HEK293T (cell line): ENCODE data around the gene NPR3.

Experiments used
- CTCF ChIA-PET: fragments of 350-600 bp; formaldehyde crosslinking; extraction: SDS; loops from one replicate; lab custom pipeline; 2021; ENCODE audit warnings: antibody characterized with exemption, inconsistent platforms; lab: Yijun Ruan, JAX
- POLR2A ChIA-PET: fragments of 350-600 bp; formaldehyde crosslinking; extraction: SDS; loops from one replicate; lab custom pipeline; 2020; ENCODE audit warnings: antibody characterized with exemption, inconsistent platforms; lab: Yijun Ruan, JAX
- DNase-seq: peaks from one replicate; pipeline ENCODE4 v3.0.0; 2012; ENCODE audit warnings: mixed read lengths; ENCODE audit errors: extremely low spot score
- ARNT ChIP-seq: fragments of 450-650 bp; IDR thresholded peaks from 2 replicates; pipeline ENCODE4 v1.6.1; 2017; ENCODE audit warnings: mild to moderate bottlenecking
- BHLHE40 ChIP-seq: fragments of 450-650 bp; IDR thresholded peaks from 2 replicates; pipeline ENCODE4 v1.6.1; 2016; ENCODE audit warnings: mild to moderate bottlenecking, moderate library complexity, borderline replicate concordance
- CTBP1 ChIP-seq: fragments of 450-650 bp; IDR thresholded peaks from 2 replicates; pipeline ENCODE4 v1.6.1; 2016; ENCODE audit warnings: borderline replicate concordance
- ELF4 ChIP-seq: fragments of 450-650 bp; IDR thresholded peaks from 2 replicates; pipeline ENCODE4 v1.6.1; 2017; ENCODE audit warnings: antibody characterized with exemption
- FOXA1 ChIP-seq: fragments of 450-650 bp; IDR thresholded peaks from 2 replicates; pipeline ENCODE4 v1.6.1; 2016; ENCODE audit warnings: mild to moderate bottlenecking
- FOXK2 ChIP-seq: fragments of 450-650 bp; IDR thresholded peaks from 2 replicates; pipeline ENCODE4 v1.6.1; 2016; ENCODE audit warnings: mild to moderate bottlenecking
- FOXM1 ChIP-seq: fragments of 450-650 bp; IDR thresholded peaks from 2 replicates; pipeline ENCODE4 v1.6.1; 2017; ENCODE audit warnings: mild to moderate bottlenecking, borderline replicate concordance
- HDGF ChIP-seq: fragments of 450-650 bp; IDR thresholded peaks from 2 replicates; pipeline ENCODE4 v1.6.1; 2017; ENCODE audit warnings: antibody characterized with exemption, borderline replicate concordance
- L3MBTL2 ChIP-seq: fragments of 450-650 bp; conservative IDR thresholded peaks from 2 replicates; pipeline ENCODE4 v1.6.1; 2016; ENCODE audit warnings: mild to moderate bottlenecking
- LEF1 ChIP-seq: fragments of 450-650 bp; IDR thresholded peaks from 2 replicates; pipeline ENCODE4 v1.6.1; 2017; ENCODE audit warnings: mild to moderate bottlenecking, borderline replicate concordance
- NFRKB ChIP-seq: fragments of 450-650 bp; IDR thresholded peaks from 2 replicates; pipeline ENCODE4 v1.6.1; 2016; ENCODE audit warnings: mild to moderate bottlenecking, moderate library complexity
- SP1 ChIP-seq: fragments of 450-650 bp; IDR thresholded peaks from 2 replicates; pipeline ENCODE4 v1.6.1; 2017
- SUZ12 ChIP-seq: fragments of 450-650 bp; IDR thresholded peaks from 2 replicates; pipeline ENCODE4 v1.6.1; 2016; ENCODE audit warnings: mild to moderate bottlenecking
- TARDBP ChIP-seq: fragments of 450-650 bp; IDR thresholded peaks from 2 replicates; pipeline ENCODE4 v1.6.1; 2016
- ZNF384 ChIP-seq: fragments of 450-650 bp; IDR thresholded peaks from 2 replicates; pipeline ENCODE4 v1.6.1; 2016
- TF ChIP-seq, protein P1 (sequence below): fragments of 450-650 bp; IDR thresholded peaks from 2 replicates; pipeline ENCODE4 v1.6.1; 2016

NPR3 gene

DNA sequence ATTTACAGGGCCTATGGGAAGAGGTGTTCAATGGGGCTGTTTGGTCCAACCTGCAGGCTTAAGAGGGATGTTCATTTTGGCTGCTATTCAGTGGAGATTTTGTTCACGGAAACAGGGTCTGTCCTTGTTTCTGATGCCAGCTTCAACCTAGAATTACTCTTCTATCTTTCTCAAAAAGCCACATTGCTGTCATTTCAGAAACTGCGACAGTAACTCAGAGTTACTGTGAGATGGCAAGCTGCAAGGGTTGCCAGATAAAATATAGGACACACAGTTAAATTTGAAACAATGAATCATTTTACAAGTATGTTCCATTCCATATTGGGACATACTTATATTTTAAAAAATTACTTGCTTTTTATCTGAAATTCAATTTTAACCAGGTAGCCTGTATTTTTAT is 128.0 kb downstream of the NPR3 start:
- POLR2A ChIA-PET, result no interaction called here
- CTCF ChIA-PET, result no interaction called here
- TF ChIP-seq BHLHE40 (no peak), ZNF384 (no peak), FOXK2 (no peak), FOXM1 (no peak), L3MBTL2 (no peak), TARDBP (no peak), ARNT (no peak), FOXA1 (no peak), ELF4 (no peak), HDGF (no peak), NFRKB (no peak), CTBP1 (no peak), SUZ12 (no peak), SP1 (no peak), LEF1 (no peak)
- TF ChIP-seq, protein P1, sequence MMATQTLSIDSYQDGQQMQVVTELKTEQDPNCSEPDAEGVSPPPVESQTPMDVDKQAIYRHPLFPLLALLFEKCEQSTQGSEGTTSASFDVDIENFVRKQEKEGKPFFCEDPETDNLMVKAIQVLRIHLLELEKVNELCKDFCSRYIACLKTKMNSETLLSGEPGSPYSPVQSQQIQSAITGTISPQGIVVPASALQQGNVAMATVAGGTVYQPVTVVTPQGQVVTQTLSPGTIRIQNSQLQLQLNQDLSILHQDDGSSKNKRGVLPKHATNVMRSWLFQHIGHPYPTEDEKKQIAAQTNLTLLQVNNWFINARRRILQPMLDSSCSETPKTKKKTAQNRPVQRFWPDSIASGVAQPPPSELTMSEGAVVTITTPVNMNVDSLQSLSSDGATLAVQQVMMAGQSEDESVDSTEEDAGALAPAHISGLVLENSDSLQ, result no peak
- DNase-seq, result no peak

DNA sequence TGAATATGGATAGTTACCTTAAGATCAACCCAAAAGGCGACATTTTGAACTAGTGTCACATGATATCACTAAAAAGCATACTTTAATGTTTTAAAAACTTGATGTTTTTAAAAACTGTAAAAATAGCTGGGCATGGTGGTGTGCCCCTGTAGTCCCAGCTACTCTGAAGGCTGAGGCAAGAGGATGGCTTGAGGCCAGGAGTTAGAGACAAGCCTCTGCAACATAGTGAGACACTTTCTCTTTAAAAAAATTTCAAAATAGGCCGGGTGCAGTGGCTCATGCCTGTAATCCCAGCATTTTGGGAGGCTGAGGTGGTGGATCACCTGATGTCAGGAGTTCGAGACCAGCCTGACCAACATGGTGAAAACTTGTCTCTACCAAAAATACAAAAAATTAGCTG is 129.5 kb downstream of the NPR3 start:
- POLR2A ChIA-PET, result no interaction called here
- CTCF ChIA-PET, result no interaction called here
- DNase-seq, result no peak
- TF ChIP-seq HDGF (no peak), ARNT (no peak), L3MBTL2 (no peak), BHLHE40 (no peak), TARDBP (no peak), FOXM1 (no peak), NFRKB (no peak), FOXA1 (no peak), LEF1 (no peak), CTBP1 (no peak), SUZ12 (no peak), ELF4 (no peak), FOXK2 (no peak), ZNF384 (no peak), SP1 (no peak)
- TF ChIP-seq, protein P1, result no peak
